HL-60 (cell line): ENCODE data around the gene PTPRN2.

Experiments used
- DNase-seq, 2 experiments: peaks; one replicate each; pipeline ENCODE4 v3.0.0-alpha.2; 2010 to 2020; ENCODE audit warnings: low read depth in 1 of 2, low spot score in 1 of 2
- H3K27ac ChIP-seq: fragments of 250-450 bp; sonication (Bioruptor Pico); replicated peaks from 2 replicates; pipeline ENCODE4 v1.5.1; 2020; ENCODE audit warnings: mild to moderate bottlenecking, moderate library complexity
- H3K27me3 ChIP-seq: fragments of 250-450 bp; sonication (Bioruptor Pico); 2 replicates; pipeline ENCODE4 v1.5.1; 2021; ENCODE audit warnings: mild to moderate bottlenecking, moderate library complexity; ENCODE audit not compliant: insufficient read depth, poor library complexity, severe bottlenecking
- H3K4me3 ChIP-seq: replicated peaks from 2 replicates; pipeline ENCODE4 v1.5.1; 2011; ENCODE audit warnings: mild to moderate bottlenecking, control low read depth, low read length; ENCODE audit not compliant: insufficient read depth
- GABPA ChIP-seq: IDR thresholded peaks from 2 replicates; pipeline ENCODE4 v1.6.1; 2012; ENCODE audit warnings: low read depth
- POLR2AphosphoS5 ChIP-seq: IDR thresholded peaks from 2 replicates; pipeline ENCODE4 v1.6.1; 2012; ENCODE audit warnings: low read depth
- SPI1 ChIP-seq: IDR thresholded peaks from 2 replicates; pipeline ENCODE4 v1.6.1; 2012; ENCODE audit warnings: low read depth, mild to moderate bottlenecking, borderline replicate concordance
- TF ChIP-seq, protein P1 (sequence below): IDR thresholded peaks from 2 replicates; pipeline ENCODE4 v1.6.1; 2012; ENCODE audit warnings: low read depth; ENCODE audit not compliant: insufficient replicate concordance
- TF ChIP-seq, protein P2 (sequence below): IDR thresholded peaks from one replicate; pipeline ENCODE4 v1.5.1; 2011; ENCODE audit warnings: low read length, control low read depth, inconsistent platforms; ENCODE audit not compliant: insufficient read depth

PTPRN2 gene

DNA sequence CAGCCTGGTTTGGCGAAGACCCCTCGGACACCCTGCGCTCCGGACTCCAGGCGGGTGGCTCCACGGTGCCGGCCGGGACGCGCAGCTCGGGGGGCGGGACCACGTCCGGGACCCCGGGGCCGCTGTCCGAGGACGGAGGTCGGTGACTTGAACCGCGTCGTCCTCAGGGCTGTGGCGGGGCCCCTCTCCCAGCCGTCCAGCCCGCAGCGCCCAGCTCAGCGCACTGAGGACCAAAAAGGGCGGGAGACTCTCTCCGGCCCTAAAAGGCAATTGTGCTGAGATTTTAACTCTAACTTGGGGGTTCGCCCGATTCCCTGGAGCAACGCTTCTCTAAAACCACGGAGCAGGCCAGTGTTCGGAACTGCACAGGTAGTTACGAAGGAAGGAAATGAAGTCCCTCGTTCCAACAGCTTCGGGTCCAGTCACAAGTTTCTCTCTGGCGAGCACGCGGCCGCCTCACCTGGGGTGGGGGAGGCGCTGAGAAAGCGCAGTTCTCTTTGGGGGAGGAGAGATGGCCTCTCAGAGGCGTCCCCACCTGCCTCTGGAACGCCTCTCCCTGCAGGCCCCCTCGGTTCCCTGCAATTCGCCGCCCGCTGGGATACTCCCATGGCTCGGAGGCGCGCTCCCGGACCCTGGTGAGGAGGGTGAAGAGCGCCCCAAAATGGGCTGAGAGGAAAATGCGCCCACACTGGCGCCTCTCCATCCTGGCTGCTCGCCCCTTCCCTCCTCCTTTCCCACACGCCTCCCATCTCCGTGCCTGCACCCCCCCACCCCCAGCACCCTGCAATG lies 898.2 kb downstream of the PTPRN2 start:
- TF ChIP-seq POLR2AphosphoS5, result no peak
- TF ChIP-seq GABPA, result no peak
- no peak for TF ChIP-seq SPI1
- TF ChIP-seq, protein P1, sequence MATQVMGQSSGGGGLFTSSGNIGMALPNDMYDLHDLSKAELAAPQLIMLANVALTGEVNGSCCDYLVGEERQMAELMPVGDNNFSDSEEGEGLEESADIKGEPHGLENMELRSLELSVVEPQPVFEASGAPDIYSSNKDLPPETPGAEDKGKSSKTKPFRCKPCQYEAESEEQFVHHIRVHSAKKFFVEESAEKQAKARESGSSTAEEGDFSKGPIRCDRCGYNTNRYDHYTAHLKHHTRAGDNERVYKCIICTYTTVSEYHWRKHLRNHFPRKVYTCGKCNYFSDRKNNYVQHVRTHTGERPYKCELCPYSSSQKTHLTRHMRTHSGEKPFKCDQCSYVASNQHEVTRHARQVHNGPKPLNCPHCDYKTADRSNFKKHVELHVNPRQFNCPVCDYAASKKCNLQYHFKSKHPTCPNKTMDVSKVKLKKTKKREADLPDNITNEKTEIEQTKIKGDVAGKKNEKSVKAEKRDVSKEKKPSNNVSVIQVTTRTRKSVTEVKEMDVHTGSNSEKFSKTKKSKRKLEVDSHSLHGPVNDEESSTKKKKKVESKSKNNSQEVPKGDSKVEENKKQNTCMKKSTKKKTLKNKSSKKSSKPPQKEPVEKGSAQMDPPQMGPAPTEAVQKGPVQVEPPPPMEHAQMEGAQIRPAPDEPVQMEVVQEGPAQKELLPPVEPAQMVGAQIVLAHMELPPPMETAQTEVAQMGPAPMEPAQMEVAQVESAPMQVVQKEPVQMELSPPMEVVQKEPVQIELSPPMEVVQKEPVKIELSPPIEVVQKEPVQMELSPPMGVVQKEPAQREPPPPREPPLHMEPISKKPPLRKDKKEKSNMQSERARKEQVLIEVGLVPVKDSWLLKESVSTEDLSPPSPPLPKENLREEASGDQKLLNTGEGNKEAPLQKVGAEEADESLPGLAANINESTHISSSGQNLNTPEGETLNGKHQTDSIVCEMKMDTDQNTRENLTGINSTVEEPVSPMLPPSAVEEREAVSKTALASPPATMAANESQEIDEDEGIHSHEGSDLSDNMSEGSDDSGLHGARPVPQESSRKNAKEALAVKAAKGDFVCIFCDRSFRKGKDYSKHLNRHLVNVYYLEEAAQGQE, result no peak
- TF ChIP-seq, protein P2, sequence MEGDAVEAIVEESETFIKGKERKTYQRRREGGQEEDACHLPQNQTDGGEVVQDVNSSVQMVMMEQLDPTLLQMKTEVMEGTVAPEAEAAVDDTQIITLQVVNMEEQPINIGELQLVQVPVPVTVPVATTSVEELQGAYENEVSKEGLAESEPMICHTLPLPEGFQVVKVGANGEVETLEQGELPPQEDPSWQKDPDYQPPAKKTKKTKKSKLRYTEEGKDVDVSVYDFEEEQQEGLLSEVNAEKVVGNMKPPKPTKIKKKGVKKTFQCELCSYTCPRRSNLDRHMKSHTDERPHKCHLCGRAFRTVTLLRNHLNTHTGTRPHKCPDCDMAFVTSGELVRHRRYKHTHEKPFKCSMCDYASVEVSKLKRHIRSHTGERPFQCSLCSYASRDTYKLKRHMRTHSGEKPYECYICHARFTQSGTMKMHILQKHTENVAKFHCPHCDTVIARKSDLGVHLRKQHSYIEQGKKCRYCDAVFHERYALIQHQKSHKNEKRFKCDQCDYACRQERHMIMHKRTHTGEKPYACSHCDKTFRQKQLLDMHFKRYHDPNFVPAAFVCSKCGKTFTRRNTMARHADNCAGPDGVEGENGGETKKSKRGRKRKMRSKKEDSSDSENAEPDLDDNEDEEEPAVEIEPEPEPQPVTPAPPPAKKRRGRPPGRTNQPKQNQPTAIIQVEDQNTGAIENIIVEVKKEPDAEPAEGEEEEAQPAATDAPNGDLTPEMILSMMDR, result no peak
- Histone ChIP-seq H3K27me3 (peaks cover 75% of the 10 kb centered on the region), H3K27ac (no peak overlapping the region), H3K4me3 (no peak overlapping the region)
- no peak for DNase-seq

- H3K27me3 ChIP-seq, result peaks cover 72% of the 10 kb centered on the region
- DNase-seq, result no peak
- no peak for TF ChIP-seq GABPA
- no peak for TF ChIP-seq SPI1
- TF ChIP-seq, protein P1, result no peak
- TF ChIP-seq, protein P2, result no peak
- no peak for TF ChIP-seq POLR2AphosphoS5
- no peak overlapping the region for H3K4me3 ChIP-seq
- H3K27ac ChIP-seq, result no peak overlapping the region
Observed at GRCh38 chr7:157688533-157689268, 898.9 kb downstream of the PTPRN2 start.

GRCh38 chr7:157687845-157688532 lies 899.6 kb downstream of the PTPRN2 start:
- no peak overlapping the region for H3K27ac ChIP-seq
- no peak overlapping the region for H3K4me3 ChIP-seq
- peaks cover 77% of the 10 kb centered on the region for H3K27me3 ChIP-seq

More at GRCh38 chr7:157687845-157688532, 899.6 kb downstream of the PTPRN2 start:
- TF ChIP-seq POLR2AphosphoS5 (no peak), SPI1 (no peak), GABPA (no peak)
- TF ChIP-seq, protein P1, result no peak
- TF ChIP-seq, protein P2, result no peak
- DNase-seq, result no peak
